GM12878 (cell line): Measurements from ENCODE around the gene PSMD11. TPM values are rescaled to one million over a fixed set of nuclear protein-coding genes. Genes with fewer than 3 reads are reported as not detected.
A peak's percentile ranks its signal among the peaks of the same experiment; 100 is the strongest.

Experiments
- CEBPB ChIP-seq, 2 experiments: fragments of 150-350 bp in 1 of 2; IDR thresholded peaks; 2 replicates each; pipeline ENCODE4 v1.6.1; 2012 to 2014; ENCODE audit warnings: low read depth in 2 of 2, low read length in 2 of 2, borderline replicate concordance in 1 of 2, inconsistent platforms in 1 of 2
- DPF2 ChIP-seq: fragments of 450-650 bp; IDR thresholded peaks from 2 replicates; pipeline ENCODE4 v1.6.1; 2017; ENCODE audit warnings: mild to moderate bottlenecking
- EED ChIP-seq: sonication (generic); IDR thresholded peaks from 2 replicates; pipeline ENCODE4 v1.6.1; 2016; ENCODE audit warnings: antibody characterized with exemption, low read depth
- GATAD2B ChIP-seq: fragments of 450-650 bp; conservative IDR thresholded peaks from 2 replicates; pipeline ENCODE4 v1.6.1; 2017; ENCODE audit warnings: low read depth, mild to moderate bottlenecking, moderate library complexity
- MLLT1 ChIP-seq: fragments of 450-650 bp; IDR thresholded peaks from 2 replicates; pipeline ENCODE4 v1.6.1; 2016; ENCODE audit warnings: mild to moderate bottlenecking
- NR2C2 ChIP-seq: IDR thresholded peaks from 2 replicates; pipeline ENCODE4 v1.6.1; 2011; ENCODE audit warnings: borderline replicate concordance, low read depth; ENCODE audit not compliant: control insufficient read depth, insufficient read length
- PAX5 ChIP-seq: IDR thresholded peaks from 2 replicates; pipeline ENCODE4 v1.6.1; 2011; ENCODE audit warnings: low read depth, low read length, borderline replicate concordance
- PKNOX1 ChIP-seq: fragments of 450-650 bp; IDR thresholded peaks from 2 replicates; pipeline ENCODE4 v1.6.1; 2016; ENCODE audit warnings: mild to moderate bottlenecking
- POLR2AphosphoS5 ChIP-seq: IDR thresholded peaks from 2 replicates; pipeline ENCODE4 v1.6.1; 2011; ENCODE audit warnings: mild to moderate bottlenecking, low read length, inconsistent platforms
- RUNX3 ChIP-seq: IDR thresholded peaks from 2 replicates; pipeline ENCODE4 v1.6.1; 2012; ENCODE audit warnings: low read length, inconsistent platforms
- polyA plus RNA-seq, 11 experiments: library from polyadenylated mRNA; depleted of rRNA in 4 of 11; unstranded in 6 of 11; stranded (reverse) in 5 of 11; fragments of >200 nt; fragmentation: Nextera tagmentation in 4 of 11; fragmentation: Illumina TruSeq in 1 of 11; extraction: Ambion mirVana in 4 of 11; extraction: Trizol in 1 of 11; gene quantifications; 1 replicate in 1 of 11; 2 replicates in 10 of 11; pipeline versions ENCODE4 v1.2.1 to v1.2.3, GENCODE V29; 2011 to 2016; ENCODE audit warnings: inconsistent platforms in 2 of 11, missing spikeins in 2 of 11, low read depth in 1 of 11
- total RNA-seq, 4 experiments: library from RNA; depleted of rRNA in 3 of 4; stranded (reverse); fragments of >200 nt in 3 of 4; fragmentation: Illumina TruSeq in 1 of 4; extraction: Trizol in 1 of 4; gene quantifications; 2 replicates each; pipeline versions ENCODE4 v1.2.1 to v1.2.3, GENCODE V29; 2013 to 2021
- TF ChIP-seq, protein P1 (sequence below): fragments of 450-650 bp; IDR thresholded peaks from 2 replicates; pipeline ENCODE4 v1.6.1; 2017; ENCODE audit warnings: antibody characterized with exemption, mild to moderate bottlenecking, moderate library complexity
- TF ChIP-seq, protein P2 (sequence below): IDR thresholded peaks from 2 replicates; pipeline ENCODE4 v1.6.1; 2012; ENCODE audit warnings: improper control_type of control experiment, low read depth, low read length; ENCODE audit not compliant: insufficient replicate concordance
- TF ChIP-seq, protein P3 (sequence below): fragments of 450-650 bp; IDR thresholded peaks from 2 replicates; pipeline ENCODE4 v1.6.1; 2017; ENCODE audit warnings: low read depth, mild to moderate bottlenecking, moderate library complexity

The PSMD11 gene
- total and polyA plus RNA-seq, 10 of the 15 experiments (the other 5 are each of a cell fraction or from before 2014, with no cell fraction given) = 84.1 to 319 (median 120) TPM

DNA sequence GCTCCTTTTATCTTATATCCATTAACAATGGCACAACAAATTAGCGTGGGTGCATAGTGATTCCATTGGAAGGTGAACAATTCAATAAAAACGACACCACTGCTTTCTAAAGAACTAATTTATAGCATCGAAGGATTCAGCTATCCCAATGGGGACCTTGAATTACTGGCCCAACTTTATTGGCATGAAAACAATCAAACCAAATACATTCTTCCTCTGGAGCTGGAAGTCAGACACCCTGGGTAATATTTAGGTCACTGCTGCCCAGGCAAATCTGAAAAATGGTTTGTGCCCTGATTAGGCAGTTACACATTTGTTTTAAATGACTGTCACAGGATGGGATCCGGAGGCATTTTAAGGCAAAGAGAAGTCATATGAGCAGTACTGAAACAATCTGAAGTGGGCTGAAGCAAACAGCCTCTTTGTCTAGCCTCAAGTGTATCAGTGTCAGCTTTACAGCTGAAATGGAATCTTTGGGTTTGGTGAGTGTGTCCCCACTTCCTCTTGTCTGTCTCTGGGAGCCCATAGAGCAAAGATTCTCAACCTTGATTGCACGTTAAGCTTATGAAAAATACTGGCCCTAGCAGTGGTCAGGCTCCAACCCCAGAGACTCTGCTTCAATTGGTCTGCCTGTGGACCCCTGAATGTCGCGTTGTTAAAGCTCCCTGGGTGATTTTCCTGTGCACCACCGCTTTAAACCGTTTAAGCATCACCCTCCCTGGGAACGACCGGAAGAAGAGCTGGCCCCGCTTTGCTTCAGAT is 72.8 kb downstream of the PSMD11 start (continued):
- TF ChIP-seq, protein P1, sequence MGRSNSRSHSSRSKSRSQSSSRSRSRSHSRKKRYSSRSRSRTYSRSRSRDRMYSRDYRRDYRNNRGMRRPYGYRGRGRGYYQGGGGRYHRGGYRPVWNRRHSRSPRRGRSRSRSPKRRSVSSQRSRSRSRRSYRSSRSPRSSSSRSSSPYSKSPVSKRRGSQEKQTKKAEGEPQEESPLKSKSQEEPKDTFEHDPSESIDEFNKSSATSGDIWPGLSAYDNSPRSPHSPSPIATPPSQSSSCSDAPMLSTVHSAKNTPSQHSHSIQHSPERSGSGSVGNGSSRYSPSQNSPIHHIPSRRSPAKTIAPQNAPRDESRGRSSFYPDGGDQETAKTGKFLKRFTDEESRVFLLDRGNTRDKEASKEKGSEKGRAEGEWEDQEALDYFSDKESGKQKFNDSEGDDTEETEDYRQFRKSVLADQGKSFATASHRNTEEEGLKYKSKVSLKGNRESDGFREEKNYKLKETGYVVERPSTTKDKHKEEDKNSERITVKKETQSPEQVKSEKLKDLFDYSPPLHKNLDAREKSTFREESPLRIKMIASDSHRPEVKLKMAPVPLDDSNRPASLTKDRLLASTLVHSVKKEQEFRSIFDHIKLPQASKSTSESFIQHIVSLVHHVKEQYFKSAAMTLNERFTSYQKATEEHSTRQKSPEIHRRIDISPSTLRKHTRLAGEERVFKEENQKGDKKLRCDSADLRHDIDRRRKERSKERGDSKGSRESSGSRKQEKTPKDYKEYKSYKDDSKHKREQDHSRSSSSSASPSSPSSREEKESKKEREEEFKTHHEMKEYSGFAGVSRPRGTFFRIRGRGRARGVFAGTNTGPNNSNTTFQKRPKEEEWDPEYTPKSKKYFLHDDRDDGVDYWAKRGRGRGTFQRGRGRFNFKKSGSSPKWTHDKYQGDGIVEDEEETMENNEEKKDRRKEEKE = no peak
- TF ChIP-seq POLR2AphosphoS5 (peak; percentile 64), DPF2 (no peak; the same call in 1 of the 2 replicates), EED (no peak; the same call in 1 of the 2 replicates), PKNOX1 (peak; percentile 27; the same call in 1 of the 2 replicates), GATAD2B (peak; percentile 44; the same call in 1 of the 2 replicates), PAX5 (peak; percentile 56; the same call in 1 of the 2 replicates), RUNX3 (peak; percentile 66), CEBPB (IDR thresholded peaks at IDR 0.05; ENCODE audit: borderline replicate concordance in 1 of 2, low read depth in 2 of 2, low read length in 2 of 2) (no peak), MLLT1 (peak; percentile 91), NR2C2 (no peak)
- TF ChIP-seq, protein P2, sequence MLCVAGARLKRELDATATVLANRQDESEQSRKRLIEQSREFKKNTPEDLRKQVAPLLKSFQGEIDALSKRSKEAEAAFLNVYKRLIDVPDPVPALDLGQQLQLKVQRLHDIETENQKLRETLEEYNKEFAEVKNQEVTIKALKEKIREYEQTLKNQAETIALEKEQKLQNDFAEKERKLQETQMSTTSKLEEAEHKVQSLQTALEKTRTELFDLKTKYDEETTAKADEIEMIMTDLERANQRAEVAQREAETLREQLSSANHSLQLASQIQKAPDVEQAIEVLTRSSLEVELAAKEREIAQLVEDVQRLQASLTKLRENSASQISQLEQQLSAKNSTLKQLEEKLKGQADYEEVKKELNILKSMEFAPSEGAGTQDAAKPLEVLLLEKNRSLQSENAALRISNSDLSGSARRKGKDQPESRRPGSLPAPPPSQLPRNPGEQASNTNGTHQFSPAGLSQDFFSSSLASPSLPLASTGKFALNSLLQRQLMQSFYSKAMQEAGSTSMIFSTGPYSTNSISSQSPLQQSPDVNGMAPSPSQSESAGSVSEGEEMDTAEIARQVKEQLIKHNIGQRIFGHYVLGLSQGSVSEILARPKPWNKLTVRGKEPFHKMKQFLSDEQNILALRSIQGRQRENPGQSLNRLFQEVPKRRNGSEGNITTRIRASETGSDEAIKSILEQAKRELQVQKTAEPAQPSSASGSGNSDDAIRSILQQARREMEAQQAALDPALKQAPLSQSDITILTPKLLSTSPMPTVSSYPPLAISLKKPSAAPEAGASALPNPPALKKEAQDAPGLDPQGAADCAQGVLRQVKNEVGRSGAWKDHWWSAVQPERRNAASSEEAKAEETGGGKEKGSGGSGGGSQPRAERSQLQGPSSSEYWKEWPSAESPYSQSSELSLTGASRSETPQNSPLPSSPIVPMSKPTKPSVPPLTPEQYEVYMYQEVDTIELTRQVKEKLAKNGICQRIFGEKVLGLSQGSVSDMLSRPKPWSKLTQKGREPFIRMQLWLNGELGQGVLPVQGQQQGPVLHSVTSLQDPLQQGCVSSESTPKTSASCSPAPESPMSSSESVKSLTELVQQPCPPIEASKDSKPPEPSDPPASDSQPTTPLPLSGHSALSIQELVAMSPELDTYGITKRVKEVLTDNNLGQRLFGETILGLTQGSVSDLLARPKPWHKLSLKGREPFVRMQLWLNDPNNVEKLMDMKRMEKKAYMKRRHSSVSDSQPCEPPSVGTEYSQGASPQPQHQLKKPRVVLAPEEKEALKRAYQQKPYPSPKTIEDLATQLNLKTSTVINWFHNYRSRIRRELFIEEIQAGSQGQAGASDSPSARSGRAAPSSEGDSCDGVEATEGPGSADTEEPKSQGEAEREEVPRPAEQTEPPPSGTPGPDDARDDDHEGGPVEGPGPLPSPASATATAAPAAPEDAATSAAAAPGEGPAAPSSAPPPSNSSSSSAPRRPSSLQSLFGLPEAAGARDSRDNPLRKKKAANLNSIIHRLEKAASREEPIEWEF = no peak
- TF ChIP-seq, protein P3, sequence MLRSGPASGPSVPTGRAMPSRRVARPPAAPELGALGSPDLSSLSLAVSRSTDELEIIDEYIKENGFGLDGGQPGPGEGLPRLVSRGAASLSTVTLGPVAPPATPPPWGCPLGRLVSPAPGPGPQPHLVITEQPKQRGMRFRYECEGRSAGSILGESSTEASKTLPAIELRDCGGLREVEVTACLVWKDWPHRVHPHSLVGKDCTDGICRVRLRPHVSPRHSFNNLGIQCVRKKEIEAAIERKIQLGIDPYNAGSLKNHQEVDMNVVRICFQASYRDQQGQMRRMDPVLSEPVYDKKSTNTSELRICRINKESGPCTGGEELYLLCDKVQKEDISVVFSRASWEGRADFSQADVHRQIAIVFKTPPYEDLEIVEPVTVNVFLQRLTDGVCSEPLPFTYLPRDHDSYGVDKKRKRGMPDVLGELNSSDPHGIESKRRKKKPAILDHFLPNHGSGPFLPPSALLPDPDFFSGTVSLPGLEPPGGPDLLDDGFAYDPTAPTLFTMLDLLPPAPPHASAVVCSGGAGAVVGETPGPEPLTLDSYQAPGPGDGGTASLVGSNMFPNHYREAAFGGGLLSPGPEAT = peak; percentile 67; the same call in 1 of the 2 replicates
